NCI-H460 (cell line): ENCODE data around the gene DECR2. TPM values are rescaled to one million over a fixed set of nuclear protein-coding genes. Genes with fewer than 3 reads are reported as not detected.
"Not testable (repeated sequence)": the region's sequence is repeated elsewhere in the genome, so short reads cannot be mapped to it uniquely, and the experiment has no call there.

Experiments used
- DNase-seq: peaks from one replicate; pipeline ENCODE4 v3.0.0-alpha.2; 2016; ENCODE audit warnings: low read depth; ENCODE audit errors: extremely low read depth
- total RNA-seq: library from RNA; depleted of rRNA; stranded (reverse); fragments of >200 nt; shearing (Covaris generic); gene quantifications from 2 replicates; pipeline ENCODE4 v1.2.3, GENCODE V29; 2014

The DECR2 gene
- total RNA-seq, 1 experiment from 2014 or later: 15.7 TPM

GRCh38 chr16:377419-377951, 24.2 kb upstream of the DECR2 start:
- no peak for DNase-seq

GRCh38 chr16:378113-378820, 23.4 kb upstream of the DECR2 start:
- not testable (repeated sequence) for DNase-seq

GRCh38 chr16:378821-379182, 22.9 kb upstream of the DECR2 start:
- no peak for DNase-seq

- no peak for DNase-seq
These were observed 22.3 kb upstream of the DECR2 start for GRCh38 chr16:379183-379960.

GRCh38 chr16:379961-380761, 21.5 kb upstream of the DECR2 start:
- DNase-seq: no peak

- no peak for DNase-seq
These were observed 21.0 kb upstream of the DECR2 start for GRCh38 chr16:380762-381011.

- no peak for DNase-seq
These were observed 20.5 kb upstream of the DECR2 start for GRCh38 chr16:381012-381788.

GRCh38 chr16:381789-382717, 19.6 kb upstream of the DECR2 start, which contains the start of gene PGAP6:
Gene PGAP6 (minus strand): TSS chr16:381978. CDS start chr16:381821, 157 bp downstream.
- no peak for DNase-seq

GRCh38 chr16:383326-384051, 18.2 kb upstream of the DECR2 start:
- DNase-seq: no peak

GRCh38 chr16:386641-387156, 15.0 kb upstream of the DECR2 start:
- DNase-seq: no peak

- not testable (repeated sequence) for DNase-seq
These were observed 13.7 kb upstream of the DECR2 start for GRCh38 chr16:387761-388666.

GRCh38 chr16:389352-389751, 12.3 kb upstream of the DECR2 start:
- no peak for DNase-seq

- DNase-seq: peak; percentile 59
These were observed 9.8 kb upstream of the DECR2 start for GRCh38 chr16:391885-392335.

- DNase-seq: no peak
These were observed 9.1 kb upstream of the DECR2 start for GRCh38 chr16:392450-393030.

- no peak for DNase-seq
These were observed 5.5 kb upstream of the DECR2 start for GRCh38 chr16:396199-396598.

GRCh38 chr16:396605-397004, 5.1 kb upstream of the DECR2 start:
- DNase-seq: peak; percentile 52

- no peak for DNase-seq
These were observed 4.5 kb upstream of the DECR2 start, which contains the start of gene NME4 for GRCh38 chr16:397135-397661. Gene NME4 (plus strand): TSS chr16:397199. CDS start chr16:397223, 24 bp downstream.
